Thyroid gland (tissue), 4 donors: ENCODE data around the gene GATD1. TPM values are rescaled to one million over a fixed set of nuclear protein-coding genes. Genes with fewer than 3 reads are reported as not detected.

ENCODE experiments used
- DNase-seq, 2 donors: peaks; one replicate each; pipeline ENCODE4 v3.0.0-alpha.2; 2019
- H3K27ac ChIP-seq, 3 donors: fragments of 200-600 bp; sonication (generic); 1 replicate in 2 of 3; 2 replicates in 1 of 3; pipeline ENCODE4 v1.5.1; 2016 to 2019; ENCODE audit warnings: mild to moderate bottlenecking in 1 of 3, moderate library complexity in 1 of 3
- H3K27me3 ChIP-seq: fragments of 200-600 bp; sonication (generic); one replicate; pipeline ENCODE4 v1.5.1; 2019
- H3K36me3 ChIP-seq, 2 donors: fragments of 200-600 bp; sonication (generic); one replicate each; pipeline ENCODE4 v1.5.1; 2016 to 2019
- H3K4me1 ChIP-seq, 2 donors: fragments of 200-600 bp; sonication (generic); one replicate each; pipeline ENCODE4 v1.5.1; 2017 to 2019
- H3K4me3 ChIP-seq, 3 donors: fragments of 200-600 bp; sonication (generic); replicated peaks in 1 of 3; 1 replicate in 2 of 3; 2 replicates in 1 of 3; pipeline ENCODE4 v1.5.1; 2016; ENCODE audit warnings: mild to moderate bottlenecking in 1 of 3
- H3K9me3 ChIP-seq: fragments of 200-600 bp; sonication (generic); one replicate; pipeline ENCODE4 v1.5.1; 2017
- CTCF ChIP-seq, 6 experiments: fragments of 200-600 bp in 3 of 6; fragments of 450-650 bp in 3 of 6; sonication (generic) in 3 of 6; IDR thresholded peaks; one replicate each; pipeline ENCODE4 v1.5.1; 2016 to 2019; ENCODE audit warnings: antibody characterized with exemption in 6 of 6, mild to moderate bottlenecking in 2 of 6, inconsistent platforms in 1 of 6, moderate library complexity in 1 of 6
- POLR2A ChIP-seq, 2 donors: fragments of 450-650 bp; IDR thresholded peaks; one replicate each; pipeline ENCODE4 v1.6.1; 2017; ENCODE audit warnings: antibody characterized with exemption in 2 of 2, mild to moderate bottlenecking in 2 of 2, moderate library complexity in 1 of 2
- WGBS, 2 donors: methylation state at CpG; one replicate each; pipeline ENCODE4 v1.1.5; 2017; 5-methylcytosine and 5-hydroxymethylcytosine counted together
- intact Hi-C: fragments of 100-400 bp; cut with DNase I; formaldehyde crosslinking; loops from one replicate; pipeline ENCODE4 v1.15.1; 2023
- total RNA-seq, 4 donors: library from RNA; depleted of rRNA; stranded (reverse); fragments of >200 nt; gene quantifications; one replicate each; pipeline ENCODE4 v1.2.3, GENCODE V29; 2016

Gene GATD1
- total RNA-seq, 4 donors from 2014 or later, result 27.4 to 47.6 (median 35.5) TPM

GRCh38 chr11:721741-722345 is 55.4 kb downstream of the GATD1 start:
- 52 to 63% methylated on average over 15 to 20 of the region's 33 CpGs for WGBS, 2 donors

DNA sequence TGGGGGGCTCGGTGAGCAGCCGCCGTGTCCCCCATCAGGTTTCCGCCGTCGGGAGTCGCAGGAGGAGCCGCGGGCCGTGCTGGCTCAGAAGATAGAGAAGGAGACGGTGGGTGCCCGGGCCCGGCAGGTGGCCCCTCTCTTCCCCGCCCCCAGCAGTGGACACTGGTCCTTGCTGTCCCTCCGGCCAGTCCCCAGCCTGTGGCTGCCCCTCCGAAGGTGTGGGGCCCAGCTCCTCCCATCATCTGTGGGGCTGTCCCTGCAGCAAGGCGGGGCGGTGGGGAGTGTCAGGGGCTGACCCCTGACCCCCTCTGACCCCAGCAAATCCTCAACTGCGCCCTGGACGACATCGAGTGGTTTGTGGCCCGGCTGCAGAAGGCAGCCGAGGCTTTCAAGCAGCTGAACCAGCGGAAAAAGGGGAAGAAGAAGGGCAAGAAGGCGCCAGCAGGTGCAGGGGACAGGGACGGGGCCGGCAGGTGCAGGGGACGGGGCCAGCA is 56.0 kb downstream of the GATD1 start:
- WGBS, 2 donors, result 59 to 68% methylated on average over 14 to 22 of the region's 28 CpGs
- no peak overlapping the region for H3K27ac ChIP-seq
- H3K9me3 ChIP-seq, result no peaks in the 10 kb centered on the region
- peaks cover 9 to 11% of the 10 kb centered on the region in 2 donors for H3K4me1 ChIP-seq
- H3K4me3 ChIP-seq, result no peak overlapping the region
- peaks cover 25% of the 10 kb centered on the region in 2 donors for H3K36me3 ChIP-seq
- intact Hi-C loops, result loop anchor here (10.0 kb wide), 1 partner anchor 56 kb away; no protein-coding TSS in a partner anchor
- H3K27me3 ChIP-seq, result no peaks in the 10 kb centered on the region
- no peak for DNase-seq
- TF ChIP-seq POLR2A (IDR thresholded peaks at IDR 0.05) (no peak), CTCF (IDR thresholded peaks at IDR 0.05) (no peak)

More at GRCh38 chr11:721741-722345, 55.4 kb downstream of the GATD1 start:
- Histone ChIP-seq H3K4me1 (peaks cover 14 to 17% of the 10 kb centered on the region in 2 donors), H3K27me3 (no peaks in the 10 kb centered on the region), H3K4me3 (no peak overlapping the region), H3K36me3 (peaks cover 25% of the 10 kb centered on the region in 2 donors), H3K9me3 (no peaks in the 10 kb centered on the region), H3K27ac (no peak overlapping the region)
- no peak for TF ChIP-seq CTCF (IDR thresholded peaks at IDR 0.05)
- TF ChIP-seq POLR2A (IDR thresholded peaks at IDR 0.05), result no peak
- intact Hi-C loops, result loop anchor here (10.0 kb wide), 1 partner anchor 57 kb away; no protein-coding TSS in a partner anchor
- no peak for DNase-seq

GRCh38 chr11:720642-721246 is 56.5 kb downstream of the GATD1 start:
- H3K4me1 ChIP-seq, result peaks cover 3 to 6% of the 10 kb centered on the region in 2 donors
- no peaks in the 10 kb centered on the region for H3K9me3 ChIP-seq
- WGBS, 2 donors, result 44 to 45% methylated on average over 9 to 23 of the region's 53 CpGs
- TF ChIP-seq POLR2A (IDR thresholded peaks at IDR 0.05) (no peak), CTCF (IDR thresholded peaks at IDR 0.05) (no peak)
- no peak overlapping the region for H3K4me3 ChIP-seq
- intact Hi-C loops, result loop anchor here (10.0 kb wide), 1 partner anchor 56 kb away; no protein-coding TSS in a partner anchor
- no peak overlapping the region for H3K27ac ChIP-seq
- no peak for DNase-seq
- H3K27me3 ChIP-seq, result no peaks in the 10 kb centered on the region
- peaks cover 25% of the 10 kb centered on the region in 2 donors for H3K36me3 ChIP-seq

DNA sequence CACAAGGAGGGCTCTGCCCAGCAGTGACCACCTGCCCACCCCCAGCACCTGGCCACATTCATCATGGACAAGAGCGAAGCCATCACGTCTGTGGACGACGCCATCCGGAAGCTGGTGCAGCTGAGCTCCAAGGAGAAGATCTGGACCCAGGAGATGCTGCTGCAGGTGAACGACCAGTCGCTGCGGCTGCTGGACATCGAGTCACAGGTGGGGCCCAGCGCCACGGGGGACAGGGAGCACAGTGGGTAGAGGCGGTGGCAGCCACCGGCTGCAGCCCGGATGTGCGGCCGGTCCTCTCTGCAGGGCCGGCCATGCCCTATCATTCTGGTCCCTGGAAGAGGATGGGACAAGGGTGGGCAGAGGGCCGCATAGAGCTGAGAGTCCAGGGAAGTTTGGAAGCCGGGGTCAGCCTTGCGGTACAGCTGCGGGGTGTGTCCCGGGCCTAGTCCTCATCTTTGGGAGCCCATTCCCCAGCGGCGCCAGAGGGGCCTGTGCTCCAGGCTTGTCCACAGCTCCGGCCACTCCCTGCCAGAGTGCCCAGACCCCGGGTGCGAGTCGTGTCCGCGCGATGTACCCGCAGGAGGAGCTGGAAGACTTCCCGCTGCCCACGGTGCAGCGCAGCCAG is 57.2 kb downstream of the GATD1 start:
- DNase-seq, result no peak
- WGBS, 2 donors, result 72 to 95% methylated on average over 16 to 23 of the region's 35 CpGs
- Histone ChIP-seq H3K4me1 (no peaks in the 10 kb centered on the region), H3K4me3 (no peak overlapping the region), H3K9me3 (no peaks in the 10 kb centered on the region), H3K27ac (no peak overlapping the region), H3K36me3 (peaks cover 25% of the 10 kb centered on the region in 2 donors), H3K27me3 (no peaks in the 10 kb centered on the region)
- intact Hi-C loops, result loop anchor here (10.0 kb wide), 1 partner anchor 55 kb away; no protein-coding TSS in a partner anchor
- TF ChIP-seq POLR2A (IDR thresholded peaks at IDR 0.05) (no peak), CTCF (IDR thresholded peaks at IDR 0.05) (no peak)
